Cortex of kidney (tissue), 1 donor: Measurements from ENCODE around the gene COPE.

ENCODE experiments used
- DNase-seq: peaks from one replicate; lab custom pipeline; 2025; lab: John Stamatoyannopoulos, UW

The COPE gene

GRCh38 chr19:18894254-18895037 lies 24.7 kb downstream of the COPE start:
- DNase-seq: no peak

GRCh38 chr19:18893587-18894253 lies 25.5 kb downstream of the COPE start:
- no peak for DNase-seq

GRCh38 chr19:18889949-18890745 lies 29.0 kb downstream of the COPE start:
- DNase-seq: no peak

- DNase-seq: no peak
These were observed 32.2 kb downstream of the COPE start for GRCh38 chr19:18886972-18887371.

GRCh38 chr19:18883526-18884304 lies 35.5 kb downstream of the COPE start:
- DNase-seq: no peak

- no peak for DNase-seq
These were observed 37.7 kb downstream of the COPE start for GRCh38 chr19:18881491-18881890.

- DNase-seq: no peak
These were observed 39.4 kb downstream of the COPE start for GRCh38 chr19:18879579-18880373.

- no peak for DNase-seq
These were observed 40.2 kb downstream of the COPE start for GRCh38 chr19:18878858-18879578.

- no peak for DNase-seq
These were observed 41.0 kb downstream of the COPE start for GRCh38 chr19:18878058-18878797.

- DNase-seq: no peak
These were observed 42.3 kb downstream of the COPE start for GRCh38 chr19:18876865-18877264.

- DNase-seq: no peak
These were observed 43.5 kb downstream of the COPE start for GRCh38 chr19:18875726-18876125.

- no peak for DNase-seq
These were observed 47.6 kb downstream of the COPE start for GRCh38 chr19:18871543-18871942.

GRCh38 chr19:18870531-18871172 lies 48.5 kb downstream of the COPE start:
- DNase-seq: no peak

- DNase-seq: no peak
These were observed 49.2 kb downstream of the COPE start for GRCh38 chr19:18869781-18870530.

GRCh38 chr19:18869023-18869618 lies 50.1 kb downstream of the COPE start:
- no peak for DNase-seq

GRCh38 chr19:18868380-18869022 lies 50.7 kb downstream of the COPE start:
- DNase-seq: no peak

- no peak for DNase-seq
These were observed 51.4 kb downstream of the COPE start for GRCh38 chr19:18867751-18868150.

GRCh38 chr19:18867199-18867598 lies 52.0 kb downstream of the COPE start:
- DNase-seq: no peak
